Measurements from ENCODE around the gene LTB4R.

- no peak for TF ChIP-seq POLR2A (IDR thresholded peaks at IDR 0.05)
- no peak for TF ChIP-seq CTCF (IDR thresholded peaks at IDR 0.05 in 8 of 11, conservative IDR thresholded peaks at IDR 0.05 in 3 of 11)
- peak in 1 of 3 donors; percentile 65 for TF ChIP-seq POLR2AphosphoS5 (IDR thresholded peaks at IDR 0.05)
Observed at GRCh38 chr14:24274101-24274543, 37.2 kb upstream of the LTB4R start.

Measured in spleen (tissue), 7 donors.